H1 (cell line): Measurements from ENCODE around the gene ZHX3. TPM values are rescaled to one million over a fixed set of nuclear protein-coding genes. Genes with fewer than 3 reads are reported as not detected.

Experiments
- CTCF ChIA-PET: fragments of 300-600 bp; sonication (Branson Sonifier 250); formaldehyde crosslinking; loops from one replicate; lab custom pipeline; 2021; ENCODE audit not compliant: partially characterized antibody; lab: Charles Lee
- POLR2A ChIA-PET: fragments of 300-600 bp; sonication (Branson Sonifier 250); formaldehyde crosslinking; loops from one replicate; lab custom pipeline; 2021; ENCODE audit warnings: inconsistent platforms; ENCODE audit not compliant: partially characterized antibody; lab: Charles Lee
- DNase-seq, 2 experiments: peaks; one replicate each; pipeline versions ENCODE4 v3.0.0 to v3.0.0-alpha.2; 2010 to 2022; ENCODE audit warnings: low spot score in 2 of 2, low read depth in 1 of 2, mixed read lengths in 1 of 2
- FAIRE-seq: peaks from 2 replicates; lab custom pipeline; 2011; peaks lifted over from hg19 to GRCh38; lab: Jason Lieb, UNC
- H2AFZ ChIP-seq: 2 replicates; pipeline ENCODE4 v1.8.1; 2012; ENCODE audit warnings: low read length, inconsistent platforms
- H2AK5ac ChIP-seq: 2 replicates; pipeline ENCODE4 v1.6.1; 2013; ENCODE audit warnings: low read depth, low read length
- H2BK120ac ChIP-seq: replicated peaks from 2 replicates; pipeline ENCODE3; 2013; ENCODE audit warnings: low read depth, low read length, inconsistent platforms
- H2BK12ac ChIP-seq: 2 replicates; pipeline ENCODE4 v1.6.1; 2013; ENCODE audit warnings: low read depth, low read length
- H2BK15ac ChIP-seq: 2 replicates; pipeline ENCODE4 v1.6.1; 2013; ENCODE audit warnings: low read length
- H2BK20ac ChIP-seq: 2 replicates; pipeline ENCODE4 v1.6.1; 2013; ENCODE audit warnings: low read length
- H2BK5ac ChIP-seq: 2 replicates; pipeline ENCODE4 v1.6.1; 2013; ENCODE audit warnings: low read depth, low read length
- H3K14ac ChIP-seq: 2 replicates; pipeline ENCODE4 v1.6.1; 2013; ENCODE audit warnings: inconsistent platforms; ENCODE audit not compliant: insufficient read length
- H3K18ac ChIP-seq: 2 replicates; pipeline ENCODE4 v1.6.1; 2013; ENCODE audit warnings: low read length; ENCODE audit errors: extremely low read depth
- H3K23ac ChIP-seq: 2 replicates; pipeline ENCODE4 v1.6.1; 2013; ENCODE audit warnings: inconsistent platforms; ENCODE audit not compliant: insufficient read length
- H3K23me2 ChIP-seq: 2 replicates; pipeline ENCODE4 v1.6.1; 2013; ENCODE audit warnings: low read depth, low read length
- H3K27ac ChIP-seq: 2 replicates; pipeline ENCODE4 v1.6.1; 2011; ENCODE audit warnings: low read depth, low read length, inconsistent platforms
- H3K27me3 ChIP-seq, 4 experiments: replicated peaks in 1 of 4; 1 replicate in 1 of 4; 2 replicates in 3 of 4; pipeline versions ENCODE4 v1.6.1 to v1.8.1; 2011 to 2013; ENCODE audit warnings: low read length in 3 of 4, mild to moderate bottlenecking in 3 of 4, inconsistent platforms in 2 of 4, mixed read lengths in 2 of 4, moderate library complexity in 1 of 4; ENCODE audit not compliant: control insufficient read depth in 3 of 4, insufficient read depth in 3 of 4; ENCODE audit errors: extremely low read depth in 1 of 4
- H3K36me3 ChIP-seq, 4 experiments: 2 replicates each; pipeline versions ENCODE4 v1.6.1 to v1.8.1; 2011 to 2013; ENCODE audit warnings: mild to moderate bottlenecking in 4 of 4, low read length in 3 of 4, moderate library complexity in 2 of 4, control low read depth in 1 of 4, inconsistent platforms in 1 of 4; ENCODE audit not compliant: insufficient read depth in 4 of 4, control insufficient read depth in 2 of 4
- H3K4ac ChIP-seq: replicated peaks from 2 replicates; pipeline ENCODE3; 2013; ENCODE audit warnings: low read length, low read depth, mixed read lengths, inconsistent platforms; ENCODE audit not compliant: insufficient read length
- H3K4me1 ChIP-seq, 4 experiments: replicated peaks in 1 of 4; 1 replicate in 1 of 4; 2 replicates in 3 of 4; pipeline versions ENCODE4 v1.6.1 to v1.8.1; 2011 to 2013; ENCODE audit warnings: low read length in 3 of 4, inconsistent platforms in 2 of 4, mixed read lengths in 1 of 4; ENCODE audit not compliant: insufficient read depth in 4 of 4, control insufficient read depth in 3 of 4
- H3K4me2 ChIP-seq, 2 experiments: 2 replicates each; pipeline versions ENCODE4 v1.6.1 to v1.8.1; 2011 to 2013; ENCODE audit warnings: low read depth in 2 of 2, low read length in 2 of 2, control low read depth in 1 of 2, inconsistent platforms in 1 of 2, mild to moderate bottlenecking in 1 of 2; ENCODE audit not compliant: insufficient read depth in 1 of 2
- H3K4me3 ChIP-seq, 4 experiments: fragments of 200-600, 300-600 bp in 1 of 4; sonication (generic), shearing (Covaris generic), sonication (Bioruptor Twin) in 1 of 4; 2 replicates each; pipeline versions ENCODE4 v1.5.1 to v1.8.1; 2011 to 2016; ENCODE audit warnings: low read length in 4 of 4, low read depth in 3 of 4, control low read depth in 2 of 4, inconsistent platforms in 2 of 4, mild to moderate bottlenecking in 2 of 4, mixed read lengths in 1 of 4, moderate library complexity in 1 of 4; ENCODE audit not compliant: insufficient read depth in 2 of 4; ENCODE audit errors: extremely low read depth in 1 of 4
- H3K56ac ChIP-seq: replicated peaks from 2 replicates; pipeline ENCODE3; 2013; ENCODE audit warnings: low read depth, mild to moderate bottlenecking, mixed read lengths, low read length, inconsistent platforms; ENCODE audit not compliant: insufficient read length
- H3K79me1 ChIP-seq: 2 replicates; pipeline ENCODE4 v1.6.1; 2013; ENCODE audit warnings: low read depth, low read length, control low read depth
- H3K79me2 ChIP-seq, 2 experiments: 2 replicates each; pipeline versions ENCODE4 v1.6.1 to v1.8.1; 2012 to 2013; ENCODE audit warnings: low read length in 2 of 2, mild to moderate bottlenecking in 2 of 2, inconsistent platforms in 1 of 2; ENCODE audit not compliant: insufficient read depth in 2 of 2, control insufficient read depth in 1 of 2
- H3K9ac ChIP-seq, 4 experiments: replicated peaks in 1 of 4; 1 replicate in 1 of 4; 2 replicates in 3 of 4; pipeline versions ENCODE4 v1.6.1 to v1.8.1; 2011 to 2013; ENCODE audit warnings: low read depth in 3 of 4, low read length in 3 of 4, control low read depth in 2 of 4, mild to moderate bottlenecking in 2 of 4, moderate library complexity in 2 of 4, inconsistent platforms in 1 of 4; ENCODE audit errors: extremely low read depth in 1 of 4
- H3K9me3 ChIP-seq, 2 experiments: 2 replicates each; pipeline versions ENCODE4 v1.6.1 to v1.8.1; 2012 to 2013; ENCODE audit warnings: mild to moderate bottlenecking in 2 of 2, moderate library complexity in 2 of 2, control low read depth in 1 of 2, inconsistent platforms in 1 of 2, low read depth in 1 of 2, low read length in 1 of 2, mixed read lengths in 1 of 2; ENCODE audit not compliant: insufficient read depth in 2 of 2
- H4K20me1 ChIP-seq, 2 experiments: replicated peaks in 1 of 2; 2 replicates each; pipeline versions ENCODE3 to v1.8.1; 2011 to 2013; ENCODE audit warnings: inconsistent platforms in 2 of 2, low read length in 2 of 2, mild to moderate bottlenecking in 1 of 2; ENCODE audit not compliant: insufficient read depth in 2 of 2, control insufficient read depth in 1 of 2
- H4K5ac ChIP-seq: 2 replicates; pipeline ENCODE4 v1.6.1; 2013; ENCODE audit warnings: low read length, low read depth, mixed read lengths, inconsistent platforms; ENCODE audit not compliant: insufficient read length
- H4K8ac ChIP-seq: 2 replicates; pipeline ENCODE4 v1.8.0; 2013; ENCODE audit warnings: mild to moderate bottlenecking, moderate library complexity, low read length, inconsistent platforms; ENCODE audit not compliant: insufficient read depth; ENCODE audit errors: extremely low read depth
- H4K91ac ChIP-seq: replicated peaks from 2 replicates; pipeline ENCODE3; 2013; ENCODE audit warnings: low read length, mixed read lengths, inconsistent platforms; ENCODE audit not compliant: insufficient read length
- CBX5 ChIP-seq: fragments of 300-800, 300-1000 bp; sonication (generic); IDR thresholded peaks from 2 replicates; pipeline ENCODE4 v1.7.1; 2016; ENCODE audit warnings: antibody characterized with exemption, low read length, low read depth
- FOSL1 ChIP-seq: IDR thresholded peaks from 2 replicates; pipeline ENCODE4 v1.6.1; 2011; ENCODE audit warnings: mild to moderate bottlenecking, low read depth, low read length, moderate library complexity; ENCODE audit not compliant: insufficient read depth
- HDAC6 ChIP-seq: IDR thresholded peaks from one replicate; pipeline ENCODE4 v1.7.1; 2012; ENCODE audit warnings: low read depth, mild to moderate bottlenecking, inconsistent platforms, low read length, moderate library complexity
- JUN ChIP-seq: IDR thresholded peaks from 2 replicates; pipeline ENCODE4 v1.6.1; 2011; ENCODE audit warnings: low read depth, mild to moderate bottlenecking, improper control_type of control experiment, low read length
- JUND ChIP-seq: IDR thresholded peaks from 2 replicates; pipeline ENCODE4 v1.6.1; 2011; ENCODE audit warnings: mild to moderate bottlenecking, improper control_type of control experiment, low read length
- KDM4A ChIP-seq: IDR thresholded peaks from one replicate; pipeline ENCODE4 v1.7.1; 2012; ENCODE audit warnings: low read depth, mild to moderate bottlenecking, moderate library complexity, low read length, inconsistent platforms; ENCODE audit not compliant: severe bottlenecking
- KDM5A ChIP-seq: fragments of 200-600 bp; IDR thresholded peaks from 2 replicates; pipeline ENCODE4 v1.7.1; 2012; ENCODE audit warnings: mild to moderate bottlenecking, low read length, inconsistent platforms, mixed read lengths
- NANOG ChIP-seq: IDR thresholded peaks from 2 replicates; pipeline ENCODE4 v1.6.1; 2011; ENCODE audit warnings: low read length, low read depth, mild to moderate bottlenecking, inconsistent platforms; ENCODE audit not compliant: insufficient read depth, poor library complexity, severe bottlenecking
- POLR2A ChIP-seq, 2 experiments: IDR thresholded peaks; 1 replicate in 1 of 2; 2 replicates in 1 of 2; pipeline ENCODE4 v1.6.1; 2011; ENCODE audit warnings: low read depth in 2 of 2, low read length in 2 of 2, mild to moderate bottlenecking in 2 of 2; ENCODE audit errors: control extremely low read depth in 1 of 2
- SIRT6 ChIP-seq: IDR thresholded peaks from one replicate; pipeline ENCODE4 v1.7.1; 2012; ENCODE audit warnings: low read length, inconsistent platforms
- SP1 ChIP-seq: IDR thresholded peaks from 2 replicates; pipeline ENCODE4 v1.6.1; 2011; ENCODE audit warnings: low read depth, low read length
- SP4 ChIP-seq: IDR thresholded peaks from 2 replicates; pipeline ENCODE4 v1.6.1; 2012; ENCODE audit warnings: low read length, inconsistent platforms
- TAF7 ChIP-seq: optimal IDR thresholded peaks from 2 replicates; pipeline ENCODE3; 2011; ENCODE audit warnings: low read depth, mild to moderate bottlenecking, inconsistent platforms, low read length, moderate library complexity, borderline replicate concordance
- TBP ChIP-seq: IDR thresholded peaks from 2 replicates; pipeline ENCODE4 v1.6.1; 2011; ENCODE audit warnings: low read depth, low read length, improper control_type of control experiment
- TCF12 ChIP-seq: IDR thresholded peaks from 2 replicates; pipeline ENCODE4 v1.6.1; 2011; ENCODE audit warnings: low read depth, mild to moderate bottlenecking, low read length
- ZNF274 ChIP-seq: IDR thresholded peaks from 2 replicates; pipeline ENCODE4 v1.7.0; 2012; ENCODE audit warnings: low read length, borderline replicate concordance; ENCODE audit errors: extremely low read depth
- WGBS, 2 experiments: shearing (Covaris generic) in 1 of 2; methylation state at CpG; one replicate each; pipeline versions ENCODE4 v1.1.6 to v1.1.7; 2013 to 2015; ENCODE audit warnings: low lambda C conversion rate in 2 of 2, mixed read lengths in 2 of 2, inconsistent platforms in 1 of 2, low coverage in 1 of 2, missing lambda C conversion rate in 1 of 2; ENCODE audit not compliant: insufficient replicate concordance in 2 of 2, insufficient coverage in 1 of 2, insufficient read length in 1 of 2; ENCODE audit errors: extremely low coverage in 1 of 2, missing lambda C conversion rate in 1 of 2; 5-methylcytosine and 5-hydroxymethylcytosine counted together
- polyA plus RNA-seq, 7 experiments: library from polyadenylated mRNA; depleted of rRNA in 3 of 7; stranded (reverse) in 5 of 7; unstranded in 2 of 7; fragments of >200 nt in 5 of 7; fragments of 200-250 nt in 2 of 7; gene quantifications; 1 replicate in 5 of 7; 2 replicates in 1 of 7; 4 replicates in 1 of 7; pipeline versions ENCODE4 v1.2.1 to v1.2.3, GENCODE V29; 2011 to 2013; ENCODE audit warnings: missing spikeins in 2 of 7, mixed read lengths in 2 of 7
- total RNA-seq: library from RNA; stranded (reverse); fragmentation: NEBNext Ultra II Directional; extraction: Animal tissue kit (Norgen Biotek cat#: 25700); gene quantifications from 2 replicates; pipeline ENCODE4 v1.2.1, GENCODE V29; 2021

Gene ZHX3
- total and polyA plus RNA-seq, 2 of the 8 experiments (the other 6 are each of a cell fraction or from before 2014, with no cell fraction given): 1.00 to 7.8 TPM

DNA sequence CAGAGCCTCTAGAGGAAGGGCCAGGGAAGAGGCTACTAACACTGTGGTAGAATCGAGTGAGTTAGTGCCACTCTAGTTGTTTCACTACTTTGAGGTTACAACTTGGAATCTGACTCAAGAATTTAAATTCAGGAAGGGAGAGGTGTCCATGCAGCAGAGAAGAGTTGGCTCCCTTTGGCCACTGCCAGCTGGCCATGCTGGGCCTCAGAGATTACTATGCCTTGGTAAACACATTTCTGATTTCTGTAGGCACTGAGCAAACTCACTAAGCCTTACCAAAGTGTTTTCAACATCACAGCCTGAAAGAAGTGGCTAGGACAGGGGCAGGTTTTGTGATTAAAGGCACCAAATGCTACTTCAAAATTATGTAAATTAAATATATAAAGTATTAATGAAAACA, 61.9 kb downstream of the ZHX3 start:
- Histone ChIP-seq H3K4ac (no peak overlapping the region), H3K79me2 (no peaks in the 10 kb centered on the region), H3K23ac (no peak overlapping the region), H2BK5ac (no peak overlapping the region), H4K8ac (no peak overlapping the region), H3K14ac (no peak overlapping the region), H3K4me1 (no peaks in the 10 kb centered on the region), H3K4me2 (no peak overlapping the region), H3K9me3 (no peaks in the 10 kb centered on the region), H3K79me1 (no peaks in the 10 kb centered on the region), H2AK5ac (no peak overlapping the region), H3K56ac (no peak overlapping the region), H4K91ac (no peak overlapping the region), H4K5ac (no peak overlapping the region), H2BK15ac (no peak overlapping the region), H2BK120ac (no peak overlapping the region), H2BK20ac (no peak overlapping the region), H3K27me3 (no peaks in the 10 kb centered on the region), H3K18ac (no peak overlapping the region), H3K27ac (no peak overlapping the region), H3K23me2 (no peaks in the 10 kb centered on the region), H3K36me3 (no peaks in the 10 kb centered on the region), H4K20me1 (no peaks in the 10 kb centered on the region), H3K4me3 (no peak overlapping the region), H2BK12ac (no peak overlapping the region), H2AFZ (no peak overlapping the region), H3K9ac (no peak overlapping the region)
- DNase-seq (no peak), FAIRE-seq (no peak)
- TF ChIP-seq TAF7 (no peak), HDAC6 (no peak), JUN (no peak), ZNF274 (no peak), SIRT6 (no peak), SP1 (no peak), POLR2A (IDR thresholded peaks at IDR 0.05; ENCODE audit: control extremely low read depth in 1 of 2, low read depth in 2 of 2, low read length in 2 of 2) (no peak), FOSL1 (no peak), TCF12 (no peak), JUND (no peak), TBP (no peak), KDM4A (no peak), SP4 (no peak), NANOG (no peak), CBX5 (no peak), KDM5A (no peak)
- POLR2A ChIA-PET: no interaction called here
- WGBS, 2 experiments: 88% methylated on average over 1 of the region's 1 CpG; no CpG with 5 or more reads in 1 of the 2 experiments
- CTCF ChIA-PET: interaction anchor here (0.8 to 1.9 kb wide), 7 partner anchors 10 to 925 kb away, joined by 3 to 5 read pairs (median 4); partner anchors contain the start of gene LPIN3
